Bone marrow (tissue), 2 donors: ENCODE results near the gene CFAP107.
"Not testable (repeated sequence)": the region's sequence is repeated elsewhere in the genome, so short reads cannot be mapped to it uniquely, and the experiment has no call there.

Experiments used
- DNase-seq, 2 donors: peaks; one replicate each; lab custom pipeline; 2025; lab: John Stamatoyannopoulos, UW

Gene CFAP107

GRCh38 chr1:12745992-12746323, at the start of gene CFAP107:
Gene CFAP107 (plus strand): TSS chr1:12746200. CDS start chr1:12746431, 231 bp downstream.
- no peak for DNase-seq

- DNase-seq, result no peak
Measured at GRCh38 chr1:12696658-12697057, 49.3 kb upstream of the CFAP107 start.

GRCh38 chr1:12697397-12697796, 48.6 kb upstream of the CFAP107 start:
- no peak for DNase-seq

- no peak for DNase-seq
Measured at GRCh38 chr1:12703821-12704451, 42.1 kb upstream of the CFAP107 start.

GRCh38 chr1:12706061-12706460, 39.9 kb upstream of the CFAP107 start:
- no peak for DNase-seq

- no peak for DNase-seq
Measured at GRCh38 chr1:12708396-12709090, 37.5 kb upstream of the CFAP107 start.

GRCh38 chr1:12709091-12709491, 36.9 kb upstream of the CFAP107 start:
- DNase-seq, result no peak

GRCh38 chr1:12709696-12710095, 36.3 kb upstream of the CFAP107 start:
- no peak for DNase-seq

GRCh38 chr1:12711536-12711935, 34.5 kb upstream of the CFAP107 start:
- no peak for DNase-seq

GRCh38 chr1:12712076-12712475, 33.9 kb upstream of the CFAP107 start:
- no peak for DNase-seq

- DNase-seq, result no peak
Measured at GRCh38 chr1:12712929-12713328, 33.1 kb upstream of the CFAP107 start.

GRCh38 chr1:12713651-12714050, 32.3 kb upstream of the CFAP107 start:
- DNase-seq, result not testable (repeated sequence)

- no peak for DNase-seq
Measured at GRCh38 chr1:12714710-12715475, 31.1 kb upstream of the CFAP107 start.

GRCh38 chr1:12715896-12716437, 30.0 kb upstream of the CFAP107 start, which contains the start of gene AADACL3:
Gene AADACL3 (plus strand): TSS chr1:12716110. CDS start chr1:12716177, 67 bp downstream.
- no peak for DNase-seq

- no peak for DNase-seq
Measured at GRCh38 chr1:12717301-12717838, 28.6 kb upstream of the CFAP107 start.

- DNase-seq, result no peak
Measured at GRCh38 chr1:12722626-12723025, 23.4 kb upstream of the CFAP107 start.

GRCh38 chr1:12728391-12728790, 17.6 kb upstream of the CFAP107 start:
- DNase-seq, result no peak

- no peak for DNase-seq
Measured at GRCh38 chr1:12730156-12730555, 15.8 kb upstream of the CFAP107 start.

GRCh38 chr1:12731084-12731483, 14.9 kb upstream of the CFAP107 start:
- not testable (repeated sequence) for DNase-seq

GRCh38 chr1:12734651-12735050, 11.3 kb upstream of the CFAP107 start:
- DNase-seq, result no peak

GRCh38 chr1:12738934-12739333, 7.1 kb upstream of the CFAP107 start:
- no peak for DNase-seq

GRCh38 chr1:12739613-12740012, 6.4 kb upstream of the CFAP107 start:
- no peak for DNase-seq
